Ovary (tissue), 9 donors: Measurements from ENCODE around the gene HK2. TPM values are rescaled to one million over a fixed set of nuclear protein-coding genes. Genes with fewer than 3 reads are reported as not detected.

Experiments
- DNase-seq, 5 donors: peaks; one replicate each; pipeline ENCODE4 v3.0.0-alpha.2; 2019 to 2020
- H3K27ac ChIP-seq, 2 donors: fragments of 200-600 bp; one replicate each; pipeline versions ENCODE4 v1.5.1 to v1.8.0; 2019 to 2022
- H3K27me3 ChIP-seq: fragments of 200-600 bp; one replicate; pipeline ENCODE4 v1.8.0; 2022
- H3K36me3 ChIP-seq: fragments of 200-600 bp; sonication (generic); one replicate; pipeline ENCODE4 v1.5.1; 2019
- H3K4me1 ChIP-seq: one replicate; pipeline ENCODE4 v1.8.1; 2013; ENCODE audit warnings: mild to moderate bottlenecking, moderate library complexity; ENCODE audit not compliant: insufficient read depth
- H3K4me3 ChIP-seq: fragments of 200-600 bp; sonication (generic); one replicate; pipeline ENCODE4 v1.5.1; 2017
- H3K9me3 ChIP-seq, 2 donors: fragments of 200-600 bp in 1 of 2; sonication (generic) in 1 of 2; one replicate each; pipeline versions ENCODE4 v1.5.1 to v1.8.1; 2013 to 2019; ENCODE audit warnings: mild to moderate bottlenecking in 1 of 2, moderate library complexity in 1 of 2
- EP300 ChIP-seq: sonication (generic); formaldehyde crosslinking; IDR thresholded peaks from one replicate; pipeline ENCODE4 v1.6.1; 2017; ENCODE audit warnings: antibody characterized with exemption
- POLR2A ChIP-seq: fragments of 450-650 bp; IDR thresholded peaks from one replicate; pipeline ENCODE4 v1.6.1; 2017; ENCODE audit warnings: antibody characterized with exemption, mild to moderate bottlenecking, moderate library complexity
- WGBS, 3 donors: extraction: QIAGEN DNeasy Blood & Tissue Kit in 1 of 3; methylation state at CpG; one replicate each; pipeline versions ENCODE4 v1.1.5 to v1.1.7; 2013 to 2017; 5-methylcytosine and 5-hydroxymethylcytosine counted together
- intact Hi-C, 4 donors: fragments of 100-400 bp; cut with DNase I; formaldehyde crosslinking; loops; one replicate each; pipeline versions ENCODE4 v1.11.0 to v1.15.1; 2022 to 2023
- polyA plus RNA-seq, 2 donors: library from polyadenylated mRNA; stranded (reverse); fragments of 200-250 nt in 1 of 2; fragments of 350-450 nt in 1 of 2; fragmentation: Illumina TruSeq in 1 of 2; extraction: RNeasy Lipid Tissue Mini Kit (QIAGEN cat#74804) in 1 of 2; gene quantifications; one replicate each; pipeline ENCODE4 v1.2.3, GENCODE V29; 2013 to 2014
- total RNA-seq, 7 donors: library from RNA; depleted of rRNA in 2 of 7; stranded (reverse); fragments of >200 nt in 2 of 7; fragmentation: NEBNext Ultra II Directional in 3 of 7; extraction: Animal tissue kit (Norgen Biotek cat#: 25700) in 3 of 7; gene quantifications; one replicate each; pipeline versions ENCODE4 v1.1.0 to v1.2.4, GENCODE V29; 2016 to 2023
- TF ChIP-seq, protein P1 (sequence below), 3 donors: fragments of 450-650 bp in 2 of 3; fragments of 200-600 bp in 1 of 3; IDR thresholded peaks; one replicate each; pipeline versions ENCODE4 v1.5.1 to v1.8.0; 2016 to 2022; ENCODE audit warnings: antibody characterized with exemption in 3 of 3, mild to moderate bottlenecking in 1 of 3
- donor health status: DM: no; HTN: no; CAD: no; lungs with moderate emphysema.
- donor health status: DM: no; HTN: no; CAD: no.
- donor health status: Bipolar disorder and iron deficiency.
- donor health status: DM: yes; HTN: yes; CAD: no.
- donor health status: DM: no; HTN: no; CAD: no.
- donor health status: DM: yes; HTN: yes; CAD: no.

The HK2 gene
- total and polyA plus RNA-seq, 9 donors, result 11.8 to 46.7 (median 28.9) TPM

DNA sequence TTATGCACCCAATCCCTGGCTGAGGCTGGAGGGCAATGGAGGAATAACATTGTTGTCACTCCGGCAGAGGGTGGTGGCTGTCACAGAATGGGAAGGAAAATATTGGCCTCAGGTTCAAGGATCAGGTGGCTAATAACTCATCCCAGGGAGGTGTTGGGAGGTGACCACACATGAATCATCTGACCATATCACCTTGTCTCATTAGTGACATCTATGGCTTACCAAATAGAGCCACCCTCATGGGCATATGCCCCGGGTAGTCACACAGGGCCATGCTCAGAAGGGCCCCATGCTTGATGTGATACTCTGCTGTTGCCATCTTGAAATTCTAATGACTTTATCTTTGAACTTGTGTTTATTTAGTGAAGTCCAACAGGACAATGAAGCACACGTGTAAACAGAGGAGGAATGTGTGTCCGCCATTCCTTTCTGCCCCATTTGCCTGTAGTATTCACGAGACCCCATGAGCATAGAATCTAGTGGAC is 27.5 kb upstream of the HK2 start:
- no peak for TF ChIP-seq POLR2A
- no peak for TF ChIP-seq EP300
- TF ChIP-seq, protein P1, sequence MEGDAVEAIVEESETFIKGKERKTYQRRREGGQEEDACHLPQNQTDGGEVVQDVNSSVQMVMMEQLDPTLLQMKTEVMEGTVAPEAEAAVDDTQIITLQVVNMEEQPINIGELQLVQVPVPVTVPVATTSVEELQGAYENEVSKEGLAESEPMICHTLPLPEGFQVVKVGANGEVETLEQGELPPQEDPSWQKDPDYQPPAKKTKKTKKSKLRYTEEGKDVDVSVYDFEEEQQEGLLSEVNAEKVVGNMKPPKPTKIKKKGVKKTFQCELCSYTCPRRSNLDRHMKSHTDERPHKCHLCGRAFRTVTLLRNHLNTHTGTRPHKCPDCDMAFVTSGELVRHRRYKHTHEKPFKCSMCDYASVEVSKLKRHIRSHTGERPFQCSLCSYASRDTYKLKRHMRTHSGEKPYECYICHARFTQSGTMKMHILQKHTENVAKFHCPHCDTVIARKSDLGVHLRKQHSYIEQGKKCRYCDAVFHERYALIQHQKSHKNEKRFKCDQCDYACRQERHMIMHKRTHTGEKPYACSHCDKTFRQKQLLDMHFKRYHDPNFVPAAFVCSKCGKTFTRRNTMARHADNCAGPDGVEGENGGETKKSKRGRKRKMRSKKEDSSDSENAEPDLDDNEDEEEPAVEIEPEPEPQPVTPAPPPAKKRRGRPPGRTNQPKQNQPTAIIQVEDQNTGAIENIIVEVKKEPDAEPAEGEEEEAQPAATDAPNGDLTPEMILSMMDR (IDR thresholded peaks at IDR 0.05), result no peak
- intact Hi-C loops, result no loop called here
- Histone ChIP-seq H3K4me1 (no peaks in the 10 kb centered on the region), H3K27ac (no peak overlapping the region), H3K27me3 (no peaks in the 10 kb centered on the region), H3K4me3 (no peak overlapping the region), H3K36me3 (no peaks in the 10 kb centered on the region), H3K9me3 (no peaks in the 10 kb centered on the region)
- no peak for DNase-seq
- 90 to 94% (median 91%) methylated on average over 5 of the region's 5 CpGs for WGBS, 3 donors

DNA sequence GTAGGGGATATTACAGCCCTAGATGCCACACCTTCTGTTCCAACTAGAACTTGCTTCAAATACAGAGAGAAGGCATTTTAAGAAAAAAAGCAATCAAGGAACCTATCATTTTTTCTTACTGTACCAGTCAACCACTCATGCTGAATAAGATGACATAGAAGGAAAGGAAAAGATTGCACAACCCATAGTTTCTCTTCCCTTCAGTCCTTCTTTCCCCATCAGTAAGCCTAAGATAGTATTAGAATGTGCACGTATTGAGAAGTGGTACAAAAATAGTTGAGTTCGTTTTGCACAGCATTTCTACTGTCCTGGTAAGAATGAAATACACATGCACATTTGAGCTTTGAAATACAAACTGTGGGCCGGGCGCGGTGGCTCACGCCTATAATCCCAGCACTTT is 27.0 kb upstream of the HK2 start:
- no peak overlapping the region for H3K4me3 ChIP-seq
- no peaks in the 10 kb centered on the region for H3K4me1 ChIP-seq
- 93 to 97% (median 94%) methylated on average over 6 of the region's 6 CpGs for WGBS, 3 donors
- TF ChIP-seq POLR2A, result no peak
- TF ChIP-seq EP300, result no peak
- TF ChIP-seq, protein P1 (IDR thresholded peaks at IDR 0.05), result no peak
- no peaks in the 10 kb centered on the region for H3K36me3 ChIP-seq
- no peaks in the 10 kb centered on the region for H3K9me3 ChIP-seq
- DNase-seq, result no peak
- H3K27me3 ChIP-seq, result no peaks in the 10 kb centered on the region
- no peak overlapping the region for H3K27ac ChIP-seq
- intact Hi-C loops, result no loop called here

DNA sequence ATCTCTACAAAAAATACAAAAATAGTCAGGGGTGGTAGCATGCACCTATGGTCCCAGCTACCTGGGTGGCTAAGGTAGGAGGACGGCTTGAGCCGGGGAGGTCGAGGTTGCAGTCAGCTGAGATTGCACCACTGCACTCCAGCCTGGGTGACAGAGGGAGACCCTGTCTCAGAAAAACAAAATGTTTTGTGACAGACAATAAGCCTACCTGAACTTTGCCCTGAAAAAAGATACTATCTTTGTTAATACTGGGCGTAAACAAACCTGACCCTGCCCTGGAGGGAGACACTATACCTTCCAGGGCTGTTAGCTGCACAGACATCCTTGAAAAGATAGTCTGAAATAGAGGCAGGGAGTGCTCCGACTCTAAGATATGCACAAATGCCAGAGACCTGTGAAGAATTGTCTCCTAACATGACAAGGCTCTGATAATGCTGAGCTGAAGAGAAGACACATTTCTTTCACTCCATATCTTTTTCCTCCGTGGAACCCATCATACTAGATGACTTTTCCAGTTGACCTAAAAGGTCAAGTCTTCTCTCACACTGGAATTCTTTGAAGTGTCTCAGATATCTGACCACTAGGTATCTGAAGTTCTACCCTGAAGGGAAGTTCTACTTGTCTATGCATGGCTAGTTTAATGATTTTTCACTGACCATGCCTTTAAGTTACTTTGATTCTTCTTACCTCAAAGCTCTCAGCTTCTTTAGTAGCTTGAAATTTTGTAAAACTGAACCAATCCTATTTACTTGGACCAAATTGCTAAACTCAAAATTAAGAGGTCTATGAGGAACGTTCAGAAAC is 20.9 kb upstream of the HK2 start:
- TF ChIP-seq POLR2A (no peak), EP300 (no peak)
- TF ChIP-seq, protein P1 (IDR thresholded peaks at IDR 0.05), result no peak
- no peaks in the 10 kb centered on the region for H3K9me3 ChIP-seq
- H3K4me3 ChIP-seq, result no peak overlapping the region
- intact Hi-C loops, result no loop called here
- no peaks in the 10 kb centered on the region for H3K36me3 ChIP-seq
- H3K27ac ChIP-seq, result no peak overlapping the region
- no peak for DNase-seq
- 65 to 70% (median 68%) methylated on average over 7 of the region's 7 CpGs for WGBS, 3 donors
- H3K27me3 ChIP-seq, result no peaks in the 10 kb centered on the region
- no peaks in the 10 kb centered on the region for H3K4me1 ChIP-seq

DNA sequence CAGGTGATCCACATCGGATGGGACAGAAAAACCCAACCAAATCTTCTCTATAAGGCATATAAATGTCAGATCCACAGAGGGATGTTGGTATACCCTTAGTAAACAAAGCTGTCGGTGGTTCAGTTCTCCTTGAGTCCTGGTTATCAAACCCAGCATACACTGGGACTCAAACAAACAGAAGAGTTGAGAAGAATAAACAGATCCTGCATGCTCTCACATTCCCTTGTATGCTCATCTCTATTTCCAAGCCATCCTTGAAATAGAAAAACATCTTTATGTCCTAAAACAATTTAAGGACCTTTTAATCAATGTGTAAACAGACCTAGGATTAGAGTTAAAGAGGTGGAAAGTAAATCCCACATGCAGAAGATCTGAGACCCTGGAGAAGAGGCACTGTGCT is 19.8 kb upstream of the HK2 start:
- intact Hi-C loops, result no loop called here
- Histone ChIP-seq H3K4me3 (no peak overlapping the region), H3K9me3 (no peaks in the 10 kb centered on the region), H3K27me3 (no peaks in the 10 kb centered on the region), H3K27ac (no peak overlapping the region), H3K4me1 (no peaks in the 10 kb centered on the region), H3K36me3 (no peaks in the 10 kb centered on the region)
- TF ChIP-seq EP300, result no peak
- TF ChIP-seq, protein P1 (IDR thresholded peaks at IDR 0.05), result no peak
- no peak for TF ChIP-seq POLR2A
- 81 to 94% (median 93%) methylated on average over 2 of the region's 2 CpGs for WGBS, 3 donors
- no peak for DNase-seq
